ENCODE data around the gene VAV1. TPM values are rescaled to one million over a fixed set of nuclear protein-coding genes. Genes with fewer than 3 reads are reported as not detected.

Gene VAV1
- total and polyA plus RNA-seq, 9 of the 15 experiments (the other 6 are each of a cell fraction or from before 2014, with no cell fraction given), result 0.46 to 20.1 (median 11.1) TPM

DNA sequence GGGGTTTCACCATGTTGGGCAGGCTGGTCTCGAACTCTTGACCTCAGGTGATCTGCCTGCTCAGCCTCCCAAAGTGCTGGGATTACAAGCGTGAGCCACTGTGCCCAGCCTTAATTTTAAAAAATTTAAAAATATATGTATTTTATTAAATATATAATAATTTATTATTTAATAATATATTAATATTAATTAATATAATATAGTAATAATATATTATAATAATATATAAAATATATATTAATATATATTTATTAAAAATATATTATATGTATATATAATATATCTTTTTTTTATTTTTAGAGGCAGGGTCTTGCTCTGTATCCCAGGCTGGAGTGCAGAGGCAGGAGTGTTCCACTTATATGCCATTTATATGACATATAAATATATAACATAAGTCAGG is 61.9 kb downstream of the VAV1 start:
- no peak overlapping the region for H3K27ac ChIP-seq (ENCODE audit: extremely low read depth, low read depth, low read length)
- ATAC-seq (no peak), DNase-seq (ENCODE audit: extremely low read depth in 1 of 4, low spot score in 3 of 4) (no peak), FAIRE-seq (no peak)
- CTCF ChIA-PET (ENCODE audit: low intra/inter-chr PET ratio), result no interaction called here
- no peak overlapping the region for H2AFZ ChIP-seq (ENCODE audit: low read depth, low read length)
- H3K4me1 ChIP-seq (replicated peaks in 1 of 2; ENCODE audit: control insufficient read depth in 2 of 2, insufficient read depth in 2 of 2, low read length in 2 of 2), result peaks cover 0 to 2% of the 10 kb centered on the region in 2 experiments; a peak in 2 of 5 replicates
- POLR2A ChIA-PET, result interaction anchor here (0.6 to 0.7 kb wide), 2 partner anchors 16 to 95 kb away, joined by 3 read pairs; no protein-coding TSS in a partner anchor
- intact Hi-C loops (cut with micrococcal nuclease) (no loop called here), in situ Hi-C loops (cut with MboI) (no loop called here)
- H3K9me1 ChIP-seq (ENCODE audit: control insufficient read depth, insufficient read depth, low read length), result no peaks in the 10 kb centered on the region
- no TSS peak for BruUV-seq (replicated peaks)
- no peaks in the 10 kb centered on the region for H4K20me1 ChIP-seq (replicated peaks; ENCODE audit: control insufficient read depth, insufficient read depth, low read length)
- no peak overlapping the region for H3K9ac ChIP-seq (ENCODE audit: insufficient read depth in 1 of 2, low read depth in 2 of 2, low read length in 2 of 2)
- H3K79me2 ChIP-seq (ENCODE audit: control insufficient read depth, insufficient read depth, low read length), result no peaks in the 10 kb centered on the region
- 81% methylated on average over 2 of the region's 2 CpGs for WGBS (ENCODE audit: insufficient coverage, low coverage, missing lambda C conversion rate)
- H3K27me3 ChIP-seq (ENCODE audit: control insufficient read depth in 2 of 2, insufficient read depth in 2 of 2, low read length in 2 of 2), result no peaks in the 10 kb centered on the region
- no peak for TF ChIP-seq PTRF (tag; IDR thresholded peaks at IDR 0.05)
- TF ChIP-seq MTA2 (IDR thresholded peaks at IDR 0.05; ENCODE audit: low read depth), result no peak
- TF ChIP-seq BRCA1 (IDR thresholded peaks at IDR 0.05), result no peak
- TF ChIP-seq BRCA1 (CRISPR knock-in tag; IDR thresholded peaks at IDR 0.05), result no peak
- no peak for TF ChIP-seq ZNF134 (CRISPR knock-in tag; conservative IDR thresholded peaks at IDR 0.05)
- no peaks in the 10 kb centered on the region for H3K36me3 ChIP-seq (ENCODE audit: control insufficient read depth, insufficient read depth, low read length)
- H3K4me2 ChIP-seq (ENCODE audit: insufficient read depth, low read length), result no peak overlapping the region
- no peaks in the 10 kb centered on the region for H3K9me3 ChIP-seq (replicated peaks; ENCODE audit: control insufficient read depth, insufficient read depth, low read depth, low read length)
- no peak overlapping the region for H3K4me3 ChIP-seq

DNA sequence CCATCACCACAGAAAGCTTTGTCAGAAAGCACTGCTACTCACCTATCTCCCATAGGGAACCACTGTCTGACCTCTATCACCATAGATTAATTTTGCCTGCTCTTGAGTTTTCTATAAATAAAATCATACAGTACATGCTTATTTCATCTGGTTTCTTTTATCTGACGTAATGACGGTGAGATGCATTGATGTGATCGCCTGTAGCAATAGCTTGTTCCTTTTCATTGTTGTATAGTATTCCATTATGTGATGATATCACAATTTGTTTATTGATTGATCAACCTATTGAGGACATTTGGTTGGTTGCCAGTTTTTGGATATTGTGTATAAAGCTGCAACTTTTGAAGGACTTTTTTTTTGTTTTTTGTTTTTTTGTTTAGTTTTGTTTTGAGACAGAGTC is 63.0 kb downstream of the VAV1 start:
- 40% methylated on average over 3 of the region's 3 CpGs for WGBS (ENCODE audit: insufficient coverage, low coverage, missing lambda C conversion rate)
- in situ Hi-C loops (cut with MboI) (no loop called here), intact Hi-C loops (cut with micrococcal nuclease) (no loop called here)
- no peaks in the 10 kb centered on the region for H3K9me3 ChIP-seq (replicated peaks; ENCODE audit: control insufficient read depth, insufficient read depth, low read depth, low read length)
- H2AFZ ChIP-seq (ENCODE audit: low read depth, low read length), result no peak overlapping the region
- no peak overlapping the region for H3K27ac ChIP-seq (ENCODE audit: extremely low read depth, low read depth, low read length)
- H3K4me3 ChIP-seq, result no peak overlapping the region
- ChIA-PET CTCF (ENCODE audit: low intra/inter-chr PET ratio) (no interaction called here), POLR2A (no interaction called here)
- no peak for TF ChIP-seq MTF1 (CRISPR knock-in tag; IDR thresholded peaks at IDR 0.05; ENCODE audit: borderline replicate concordance)
- TF ChIP-seq RBM25 (IDR thresholded peaks at IDR 0.05; ENCODE audit: low read depth, low read length, severe bottlenecking), result peak; percentile 72
- 0 out of 2 replicates have a peak, but pooled peaks have one; percentile 25 for TF ChIP-seq BCOR (IDR thresholded peaks at IDR 0.05)
- no peak for TF ChIP-seq CREBBP (IDR thresholded peaks at IDR 0.05; ENCODE audit: low read depth, low read length)
- peak in 1 of 2 experiments; percentile 12; a peak in 1 of 4 replicates for TF ChIP-seq KDM1A (IDR thresholded peaks at IDR 0.05)
- TF ChIP-seq ZNF146 (CRISPR knock-in tag; IDR thresholded peaks at IDR 0.05; ENCODE audit: unreplicated experiment), result peak; percentile 98
- DNase-seq (ENCODE audit: extremely low read depth in 1 of 4, low spot score in 3 of 4), result no peak
- no peaks in the 10 kb centered on the region for H3K9me1 ChIP-seq (ENCODE audit: control insufficient read depth, insufficient read depth, low read length)
- no peak overlapping the region for H3K4me2 ChIP-seq (ENCODE audit: insufficient read depth, low read length)
- H3K36me3 ChIP-seq (ENCODE audit: control insufficient read depth, insufficient read depth, low read length), result no peaks in the 10 kb centered on the region
- no peaks in the 10 kb centered on the region for H4K20me1 ChIP-seq (replicated peaks; ENCODE audit: control insufficient read depth, insufficient read depth, low read length)
- no TSS peak for BruUV-seq (replicated peaks)
- no peak overlapping the region for H3K9ac ChIP-seq (ENCODE audit: insufficient read depth in 1 of 2, low read depth in 2 of 2, low read length in 2 of 2)
- H3K27me3 ChIP-seq (ENCODE audit: control insufficient read depth in 2 of 2, insufficient read depth in 2 of 2, low read length in 2 of 2), result no peaks in the 10 kb centered on the region
- ATAC-seq, result no peak
- no peaks in the 10 kb centered on the region for H3K79me2 ChIP-seq (ENCODE audit: control insufficient read depth, insufficient read depth, low read length)
- FAIRE-seq, result no peak
- H3K4me1 ChIP-seq (replicated peaks in 1 of 2; ENCODE audit: control insufficient read depth in 2 of 2, insufficient read depth in 2 of 2, low read length in 2 of 2), result no peaks in the 10 kb centered on the region; a peak in 1 of 5 replicates

Data from K562 (cell line).